HepG2 (cell line): ENCODE data around the gene CSTB. TPM values are rescaled to one million over a fixed set of nuclear protein-coding genes. Genes with fewer than 3 reads are reported as not detected.

Source experiments
- ATAC-seq: fragments of 200-7000 bp; cut with Tn5 transposase; 3 replicates; pipeline ENCODE4 v1.9.1; 2020; ENCODE audit warnings: mild to moderate bottlenecking, moderate library complexity
- BruUV-seq: library from RNA; stranded (reverse); fragments of 400-500 nt; replicated peaks from 2 replicates; lab custom pipeline; 2021; lab: Mats Ljungman, UMichigan
- CTCF ChIA-PET: fragments of 300-600 bp; formaldehyde crosslinking; extraction: SDS; loops from one replicate; lab custom pipeline; 2021; ENCODE audit warnings: low total read pairs, inconsistent platforms, low intra/inter-chr PET ratio; lab: Yijun Ruan, JAX
- POLR2A ChIA-PET: fragments of 350-600 bp; sonication (Branson Sonifier 250); formaldehyde crosslinking; loops from one replicate; lab custom pipeline; 2020; ENCODE audit warnings: antibody characterized with exemption, inconsistent platforms; lab: Yijun Ruan, JAX
- DNase-seq: peaks from one replicate; pipeline ENCODE4 v3.0.0-alpha.2; 2015; ENCODE audit warnings: low spot score
- FAIRE-seq: peaks from 3 replicates; lab custom pipeline; 2011; peaks lifted over from hg19 to GRCh38; lab: Jason Lieb, UNC
- H2AFZ ChIP-seq: one replicate; pipeline ENCODE4 v1.6.1; 2011; ENCODE audit warnings: low read length, inconsistent platforms
- H3K27ac ChIP-seq: fragments of 300-600 bp; 3 replicates; pipeline ENCODE4 v1.8.0; 2011; ENCODE audit warnings: mixed run types, mild to moderate bottlenecking, mixed read lengths, low read length, inconsistent platforms; ENCODE audit not compliant: insufficient read depth; ENCODE audit errors: extremely low read length
- H3K27me3 ChIP-seq, 2 experiments: fragments of 200-600 bp in 1 of 2; 2 replicates in 1 of 2; 3 replicates in 1 of 2; pipeline versions ENCODE4 v1.6.0 to v1.8.0; 2011; ENCODE audit warnings: low read length in 2 of 2, mild to moderate bottlenecking in 2 of 2, moderate library complexity in 2 of 2, inconsistent platforms in 1 of 2; ENCODE audit not compliant: insufficient read depth in 2 of 2, control insufficient read depth in 1 of 2
- H3K36me3 ChIP-seq, 2 experiments: fragments of 200-600 bp in 1 of 2; replicated peaks in 1 of 2; 2 replicates in 1 of 2; 3 replicates in 1 of 2; pipeline versions ENCODE4 v1.5.1 to v1.8.0; 2011; ENCODE audit warnings: low read length in 2 of 2, inconsistent platforms in 1 of 2; ENCODE audit not compliant: insufficient read depth in 2 of 2, control insufficient read depth in 1 of 2
- H3K4me1 ChIP-seq: 2 replicates; pipeline ENCODE4 v1.5.1; 2012; ENCODE audit warnings: low read length, inconsistent platforms; ENCODE audit not compliant: insufficient read depth
- H3K4me2 ChIP-seq: 2 replicates; pipeline ENCODE4 v1.6.0; 2011; ENCODE audit warnings: low read depth, low read length, inconsistent platforms
- H3K4me3 ChIP-seq, 3 experiments: fragments of 200-600 bp in 1 of 3; sonication (generic), shearing (Covaris generic) in 1 of 3; replicated peaks in 1 of 3; 2 replicates each; pipeline ENCODE4 v1.5.1; 2011 to 2016; ENCODE audit warnings: low read length in 3 of 3, inconsistent platforms in 2 of 3, low read depth in 2 of 3, mild to moderate bottlenecking in 2 of 3, control low read depth in 1 of 3, mixed read lengths in 1 of 3; ENCODE audit not compliant: insufficient read depth in 1 of 3
- H3K79me2 ChIP-seq: one replicate; pipeline ENCODE4 v1.6.1; 2011; ENCODE audit warnings: low read length, inconsistent platforms; ENCODE audit not compliant: insufficient read depth
- H3K9ac ChIP-seq: 2 replicates; pipeline ENCODE4 v1.6.0; 2011; ENCODE audit warnings: mild to moderate bottlenecking, low read depth, low read length, inconsistent platforms; ENCODE audit not compliant: insufficient read depth
- H3K9me3 ChIP-seq: 2 replicates; pipeline ENCODE4 v1.5.1; 2012; ENCODE audit warnings: mild to moderate bottlenecking, low read length
- H4K20me1 ChIP-seq: 2 replicates; pipeline ENCODE4 v1.6.0; 2011; ENCODE audit warnings: inconsistent platforms, mild to moderate bottlenecking, low read length, moderate library complexity; ENCODE audit not compliant: insufficient read depth
- AGO2 ChIP-seq: fragments of 200-400 bp; formaldehyde crosslinking; optimal IDR thresholded peaks from 2 replicates; pipeline ENCODE3; 2017; ENCODE audit warnings: mild to moderate bottlenecking, low read depth, low read length, moderate library complexity
- GATAD1 ChIP-seq: IDR thresholded peaks from 2 replicates; pipeline ENCODE4 v1.6.1; 2016; ENCODE audit warnings: missing genetic modification reagents, missing compliant biosample characterization
- HOXA3 ChIP-seq: sonication (generic); formaldehyde crosslinking; IDR thresholded peaks from 2 replicates; pipeline ENCODE4 v1.5.0; 2020; ENCODE audit warnings: missing genetic modification reagents
- SP1 ChIP-seq, 2 experiments: fragments of 450-650 bp in 1 of 2; sonication (generic) in 1 of 2; formaldehyde crosslinking in 1 of 2; IDR thresholded peaks; 2 replicates each; pipeline versions ENCODE4 v1.4.0 to v1.6.1; 2016 to 2020; ENCODE audit warnings: missing genetic modification reagents in 1 of 2
- ZNF317 ChIP-seq: sonication (generic); formaldehyde crosslinking; IDR thresholded peaks from 2 replicates; pipeline ENCODE4 v1.5.0; 2020; ENCODE audit warnings: mild to moderate bottlenecking, missing genetic modification reagents
- ZNF382 ChIP-seq: sonication (generic); formaldehyde crosslinking; IDR thresholded peaks from 2 replicates; pipeline ENCODE4 v1.5.0; 2020; ENCODE audit warnings: missing genetic modification reagents, mild to moderate bottlenecking, borderline replicate concordance
- ZNF432 ChIP-seq: sonication (generic); formaldehyde crosslinking; IDR thresholded peaks from 2 replicates; pipeline ENCODE4 v1.5.0; 2020; ENCODE audit warnings: missing genetic modification reagents, mild to moderate bottlenecking, borderline replicate concordance
- ZNF775 ChIP-seq: sonication (generic); formaldehyde crosslinking; IDR thresholded peaks from 2 replicates; pipeline ENCODE4 v1.4.0; 2020; ENCODE audit warnings: missing genetic modification reagents, mild to moderate bottlenecking, moderate library complexity, borderline replicate concordance
- ZNF784 ChIP-seq: sonication (generic); formaldehyde crosslinking; IDR thresholded peaks from 2 replicates; pipeline ENCODE4 v1.5.1; 2020; ENCODE audit warnings: missing genetic modification reagents, mild to moderate bottlenecking, borderline replicate concordance
- WGBS: methylation state at CpG from one replicate; pipeline ENCODE4 v1.1.6; 2017; ENCODE audit warnings: low lambda C conversion rate; 5-methylcytosine and 5-hydroxymethylcytosine counted together
- in situ Hi-C: cut with HindIII; loops from 2 replicates; pipeline ENCODE4 v1.10.0; 2017; ENCODE audit warnings: low pct_unique_long_range_greater_than_20kb; ENCODE audit not compliant: extremely low pct_ligation_motif_present
- intact Hi-C: fragments of 100-400 bp; cut with micrococcal nuclease; formaldehyde crosslinking; loops from one replicate; pipeline ENCODE4 v1.10.0; 2022; ENCODE audit not compliant: unreplicated experiment
- polyA plus RNA-seq, 8 experiments: library from polyadenylated mRNA; depleted of rRNA in 3 of 8; stranded (reverse) in 7 of 8; unstranded in 1 of 8; fragments of >200 nt; fragmentation: Illumina TruSeq in 4 of 8; extraction: Trizol in 4 of 8; gene quantifications; 2 replicates each; pipeline versions ENCODE4 v1.2.1 to v1.2.3, GENCODE V29; 2011 to 2016; ENCODE audit warnings: low read depth in 4 of 8, missing spikeins in 1 of 8, mixed read lengths in 1 of 8; ENCODE audit not compliant: insufficient read depth in 1 of 8
- total RNA-seq, 5 experiments: library from RNA; depleted of rRNA; stranded (reverse); fragments of >200 nt; fragmentation: Illumina TruSeq; extraction: Trizol; gene quantifications; 2 replicates each; pipeline ENCODE4 v1.2.3, GENCODE V29; 2016; ENCODE audit warnings: low read depth in 1 of 5

CSTB gene
- total and polyA plus RNA-seq, 2 of the 13 experiments (the other 11 are each of a cell fraction or from before 2014, with no cell fraction given), result 11.7 to 94.1 TPM

GRCh38 chr21:43808832-43809251, 32.7 kb upstream of the CSTB start:
- Histone ChIP-seq H3K4me2 (no peak overlapping the region), H3K27me3 (peaks cover 0 to 2% of the 10 kb centered on the region in 2 experiments; a peak in 2 of 5 replicates), H3K79me2 (no peaks in the 10 kb centered on the region), H3K4me3 (no peak overlapping the region), H2AFZ (no peak overlapping the region), H3K9me3 (no peaks in the 10 kb centered on the region), H4K20me1 (no peaks in the 10 kb centered on the region), H3K4me1 (peaks cover 31% of the 10 kb centered on the region), H3K27ac (no peak overlapping the region), H3K9ac (no peak overlapping the region), H3K36me3 (peaks cover 1 to 5% of the 10 kb centered on the region in 2 experiments; a peak in 3 of 5 replicates)
- ChIA-PET CTCF (no interaction called here), POLR2A (no interaction called here)
- no TSS peak for BruUV-seq
- no peak for ATAC-seq
- intact Hi-C loops, result no loop called here
- no peak for FAIRE-seq
- 92% methylated on average over 16 of the region's 22 CpGs for WGBS
- no peak for DNase-seq
- TF ChIP-seq ZNF775 (CRISPR knock-in tag) (no peak), ZNF432 (no peak), ZNF784 (CRISPR knock-in tag) (no peak), ZNF382 (CRISPR knock-in tag) (no peak), GATAD1 (CRISPR knock-in tag) (no peak), ZNF317 (CRISPR knock-in tag) (no peak), SP1 (IDR thresholded peaks at IDR 0.05) (no peak), SP1 (CRISPR knock-in tag; IDR thresholded peaks at IDR 0.05) (no peak)
- in situ Hi-C loops, result no loop called here

GRCh38 chr21:43808367-43808766, 32.3 kb upstream of the CSTB start:
- WGBS, result 90% methylated on average over 16 of the region's 18 CpGs
- ChIA-PET CTCF (no interaction called here), POLR2A (no interaction called here)
- Histone ChIP-seq H3K9me3 (no peaks in the 10 kb centered on the region), H3K4me2 (no peak overlapping the region), H4K20me1 (no peaks in the 10 kb centered on the region), H2AFZ (no peak overlapping the region), H3K79me2 (no peaks in the 10 kb centered on the region), H3K9ac (no peak overlapping the region), H3K27ac (no peak overlapping the region), H3K4me3 (no peak overlapping the region), H3K27me3 (no peaks in the 10 kb centered on the region; a peak in 1 of 5 replicates), H3K36me3 (peaks cover 1 to 9% of the 10 kb centered on the region in 2 experiments; a peak in 3 of 5 replicates), H3K4me1 (peaks cover 31% of the 10 kb centered on the region)
- intact Hi-C loops (no loop called here), in situ Hi-C loops (no loop called here)
- no TSS peak for BruUV-seq
- ATAC-seq, result no peak
- TF ChIP-seq HOXA3, result no peak
- peak; percentile 34 for TF ChIP-seq AGO2
- no peak for FAIRE-seq
- no peak for DNase-seq
